Neuronal stem cell (in vitro differentiated cells): ENCODE data around the gene TRIP13.
A peak's percentile ranks its signal among the peaks of the same experiment; 100 is the strongest.

Source experiments
- DNase-seq: peaks from one replicate; pipeline ENCODE4 v3.0.0-alpha.2; 2013; ENCODE audit warnings: low spot score
- H2AFZ ChIP-seq: one replicate; pipeline ENCODE4 v1.6.1; 2013; ENCODE audit warnings: mild to moderate bottlenecking, low read length, inconsistent platforms
- H2AK5ac ChIP-seq: 2 replicates; pipeline ENCODE4 v1.6.1; 2013; ENCODE audit warnings: low read depth, mild to moderate bottlenecking, inconsistent platforms, low read length, moderate library complexity, mixed read lengths
- H2BK120ac ChIP-seq: 2 replicates; pipeline ENCODE4 v1.6.1; 2013; ENCODE audit warnings: low read depth, mild to moderate bottlenecking, inconsistent platforms, low read length, moderate library complexity, mixed read lengths
- H2BK12ac ChIP-seq: one replicate; pipeline ENCODE4 v1.6.1; 2013; ENCODE audit warnings: low read length, inconsistent platforms
- H2BK15ac ChIP-seq: 2 replicates; pipeline ENCODE4 v1.6.1; 2013; ENCODE audit warnings: mild to moderate bottlenecking, low read length, inconsistent platforms, mixed read lengths
- H2BK5ac ChIP-seq: one replicate; pipeline ENCODE4 v1.6.1; 2013; ENCODE audit warnings: inconsistent platforms, mild to moderate bottlenecking, low read length, moderate library complexity
- H3K14ac ChIP-seq: one replicate; pipeline ENCODE4 v1.6.1; 2013; ENCODE audit warnings: low read length, inconsistent platforms
- H3K18ac ChIP-seq: 2 replicates; pipeline ENCODE4 v1.6.1; 2013; ENCODE audit warnings: low read length, inconsistent platforms
- H3K23ac ChIP-seq: 2 replicates; pipeline ENCODE4 v1.6.1; 2013; ENCODE audit warnings: low read depth, mild to moderate bottlenecking, mixed read lengths, low read length, inconsistent platforms; ENCODE audit not compliant: poor library complexity
- H3K27ac ChIP-seq: replicated peaks from 3 replicates; pipeline ENCODE4 v1.5.1; 2013; ENCODE audit warnings: low read length, inconsistent platforms
- H3K27me3 ChIP-seq, 3 experiments: 2 replicates each; pipeline ENCODE4 v1.6.1; 2013; ENCODE audit warnings: low read length in 3 of 3, mild to moderate bottlenecking in 2 of 3, inconsistent platforms in 1 of 3, low read depth in 1 of 3, mixed read lengths in 1 of 3, moderate library complexity in 1 of 3; ENCODE audit not compliant: control insufficient read depth in 3 of 3, insufficient read depth in 3 of 3
- H3K36me3 ChIP-seq, 2 donors: replicated peaks in 1 of 2; 2 replicates each; pipeline ENCODE4 v1.6.1; 2013; ENCODE audit warnings: low read length in 2 of 2; ENCODE audit not compliant: control insufficient read depth in 2 of 2, insufficient read depth in 2 of 2
- H3K4ac ChIP-seq: 2 replicates; pipeline ENCODE4 v1.6.1; 2013; ENCODE audit warnings: inconsistent platforms, mild to moderate bottlenecking, low read length, moderate library complexity
- H3K4me1 ChIP-seq, 2 donors: 1 replicate in 1 of 2; 2 replicates in 1 of 2; pipeline ENCODE4 v1.6.1; 2013; ENCODE audit warnings: low read length in 2 of 2, low read depth in 1 of 2; ENCODE audit not compliant: control insufficient read depth in 2 of 2, insufficient read depth in 1 of 2
- H3K4me2 ChIP-seq: one replicate; pipeline ENCODE4 v1.6.1; 2013; ENCODE audit warnings: mild to moderate bottlenecking, low read length, inconsistent platforms; ENCODE audit not compliant: insufficient read depth, poor library complexity, severe bottlenecking
- H3K4me3 ChIP-seq, 2 donors: 2 replicates each; pipeline ENCODE4 v1.5.1; 2013; ENCODE audit warnings: low read length in 2 of 2, mild to moderate bottlenecking in 2 of 2, inconsistent platforms in 1 of 2, moderate library complexity in 1 of 2
- H3K79me1 ChIP-seq: one replicate; pipeline ENCODE4 v1.6.1; 2013; ENCODE audit warnings: low read depth, mild to moderate bottlenecking, inconsistent platforms, low read length, moderate library complexity
- H3K9ac ChIP-seq: one replicate; pipeline ENCODE4 v1.6.1; 2013; ENCODE audit warnings: mild to moderate bottlenecking, low read depth, low read length, inconsistent platforms; ENCODE audit not compliant: poor library complexity
- H3K9me3 ChIP-seq, 2 donors: replicated peaks in 1 of 2; 2 replicates each; pipeline versions ENCODE3 to v1.6.1; 2013; ENCODE audit warnings: low read length in 2 of 2, mild to moderate bottlenecking in 2 of 2, inconsistent platforms in 1 of 2, low read depth in 1 of 2, mixed read lengths in 1 of 2, moderate library complexity in 1 of 2; ENCODE audit not compliant: control insufficient read depth in 2 of 2, insufficient read depth in 1 of 2
- H4K8ac ChIP-seq: one replicate; pipeline ENCODE4 v1.6.1; 2013; ENCODE audit warnings: low read depth, mild to moderate bottlenecking, inconsistent platforms, low read length, moderate library complexity
- H4K91ac ChIP-seq: one replicate; pipeline ENCODE4 v1.6.1; 2013; ENCODE audit warnings: low read length, low read depth, mild to moderate bottlenecking, inconsistent platforms; ENCODE audit not compliant: poor library complexity
- WGBS, 2 donors: extraction: QIAGEN DNeasy Blood & Tissue Kit; methylation state at CpG; one replicate each; pipeline ENCODE4 v1.1.7; 2013; ENCODE audit warnings: missing lambda C conversion rate in 2 of 2, mixed read lengths in 1 of 2; ENCODE audit not compliant: insufficient read length in 2 of 2, insufficient replicate concordance in 1 of 2; ENCODE audit errors: extremely low coverage in 2 of 2; 5-methylcytosine and 5-hydroxymethylcytosine counted together

Gene TRIP13

DNA sequence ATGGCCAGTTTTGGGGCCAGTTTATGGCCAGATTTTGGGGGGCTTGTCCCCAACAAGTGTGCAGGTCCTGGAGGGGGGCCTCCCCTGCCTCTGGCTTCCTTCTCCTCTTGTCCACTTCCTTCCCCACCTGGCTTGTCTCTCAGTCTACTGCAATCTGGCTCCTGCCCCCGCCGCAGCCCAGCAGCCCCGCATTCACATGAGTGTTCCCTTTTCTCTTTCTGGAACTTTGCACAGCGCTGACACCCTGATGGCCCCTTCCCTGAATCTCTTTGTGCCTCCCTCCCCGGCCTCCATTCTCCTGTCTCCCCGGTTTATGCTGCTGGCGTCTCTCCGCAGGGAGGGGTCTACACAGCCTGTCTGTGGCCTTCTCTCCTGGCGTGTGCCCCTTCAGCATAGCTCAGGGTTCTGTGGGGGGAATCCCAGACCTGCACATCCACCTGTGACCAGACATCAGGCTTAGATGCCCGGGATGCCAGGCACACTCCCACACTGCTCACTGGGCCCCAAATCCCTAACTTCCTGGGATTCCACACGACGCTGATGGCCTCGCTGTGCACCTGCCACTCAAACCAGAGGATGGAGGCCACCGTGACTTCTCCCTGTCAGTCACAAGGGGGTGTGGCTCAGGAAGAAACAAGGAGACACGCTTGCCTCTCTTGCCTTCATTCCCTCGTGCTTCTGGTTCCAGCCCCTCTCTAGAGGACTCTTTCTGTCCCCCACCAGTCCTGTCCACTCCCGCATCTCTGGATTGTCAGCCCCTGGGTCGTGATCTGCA lies 17.5 kb downstream of the TRIP13 start:
- Histone ChIP-seq H3K4me2 (no peak overlapping the region), H2BK12ac (no peak overlapping the region), H3K79me1 (peaks cover 5% of the 10 kb centered on the region), H3K4me3 (no peak overlapping the region), H3K27ac (no peak overlapping the region), H2BK5ac (peak overlapping the region; percentile 31), H2AFZ (no peak overlapping the region), H3K9me3 (no peaks in the 10 kb centered on the region), H2AK5ac (peak overlapping the region; percentile 7), H2BK120ac (no peak overlapping the region), H3K18ac (no peak overlapping the region), H3K4ac (no peak overlapping the region), H3K36me3 (peaks cover 43 to 95% of the 10 kb centered on the region in 2 donors), H3K14ac (no peak overlapping the region), H4K8ac (no peak overlapping the region), H3K27me3 (no peaks in the 10 kb centered on the region), H3K4me1 (peaks cover 6 to 12% of the 10 kb centered on the region in 2 donors), H3K9ac (peak overlapping the region; percentile 51), H3K23ac (peak overlapping the region; percentile 34), H2BK15ac (no peak overlapping the region), H4K91ac (no peak overlapping the region)
- no peak for DNase-seq
- WGBS, 2 donors = no CpG with 5 or more reads among the region's 18 CpGs

DNA sequence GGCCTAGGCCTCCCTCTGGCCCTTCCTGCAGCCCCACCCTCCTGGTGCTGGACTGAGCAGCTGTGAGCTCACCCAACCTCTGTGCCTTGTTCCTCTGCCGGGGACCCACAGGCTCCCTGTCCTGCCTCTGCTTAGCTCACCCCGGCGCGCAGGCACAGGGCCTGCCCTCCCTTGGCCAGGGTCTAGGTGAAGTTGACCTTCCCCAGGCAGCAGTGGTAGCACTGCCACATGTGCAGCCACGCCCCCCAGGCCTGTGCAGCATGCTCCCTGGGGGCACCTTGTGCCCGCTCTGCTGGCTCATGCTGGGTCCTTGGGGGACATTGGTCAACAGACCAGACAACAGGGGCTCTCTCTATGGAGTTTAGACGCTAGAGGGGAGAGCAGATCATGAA lies 18.1 kb downstream of the TRIP13 start:
- peak overlapping the region; percentile 45 for H4K8ac ChIP-seq
- H3K27ac ChIP-seq = no peak overlapping the region
- H3K4ac ChIP-seq = no peak overlapping the region
- H2BK5ac ChIP-seq = peak overlapping the region; percentile 31
- no peak overlapping the region for H4K91ac ChIP-seq
- H3K36me3 ChIP-seq = peaks cover 43 to 95% of the 10 kb centered on the region in 2 donors
- H2BK120ac ChIP-seq = no peak overlapping the region
- H3K27me3 ChIP-seq = no peaks in the 10 kb centered on the region
- no peak overlapping the region for H2BK15ac ChIP-seq
- no peak overlapping the region for H2BK12ac ChIP-seq
- peak overlapping the region; percentile 34 for H3K23ac ChIP-seq
- peaks cover 5% of the 10 kb centered on the region for H3K79me1 ChIP-seq
- DNase-seq = no peak
- peak overlapping the region; percentile 17 for H3K14ac ChIP-seq
- H3K9ac ChIP-seq = peak overlapping the region; percentile 51
- H3K4me1 ChIP-seq = peaks cover 6 to 12% of the 10 kb centered on the region in 2 donors
- no peaks in the 10 kb centered on the region for H3K9me3 ChIP-seq
- no peak overlapping the region for H3K4me3 ChIP-seq
- H2AFZ ChIP-seq = no peak overlapping the region
- H3K18ac ChIP-seq = peak overlapping the region; percentile 19
- H2AK5ac ChIP-seq = peak overlapping the region; percentile 7
- H3K4me2 ChIP-seq = no peak overlapping the region
- no CpG with 5 or more reads among the region's 7 CpGs for WGBS, 2 donors

DNA sequence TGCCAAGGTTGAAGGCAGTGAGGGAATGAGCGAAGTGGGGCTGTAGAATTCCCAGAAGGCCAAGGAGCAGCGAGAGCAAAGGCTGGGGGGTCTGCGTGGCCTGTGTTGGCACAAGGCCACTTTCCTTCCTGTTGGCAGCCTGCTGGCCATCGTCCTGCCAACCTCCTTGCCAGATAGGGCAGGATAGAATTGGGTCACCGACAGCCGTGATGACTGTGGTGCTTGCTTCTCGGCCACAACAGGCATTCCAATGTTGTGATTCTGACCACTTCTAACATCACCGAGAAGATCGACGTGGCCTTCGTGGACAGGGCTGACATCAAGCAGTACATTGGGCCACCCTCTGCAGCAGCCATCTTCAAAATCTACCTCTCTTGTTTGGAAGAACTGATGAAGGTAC lies 18.9 kb downstream of the TRIP13 start:
- H2BK120ac ChIP-seq = no peak overlapping the region
- no peak overlapping the region for H3K9ac ChIP-seq
- peaks cover 6 to 12% of the 10 kb centered on the region in 2 donors for H3K4me1 ChIP-seq
- DNase-seq = no peak
- H3K36me3 ChIP-seq = peaks cover 47 to 95% of the 10 kb centered on the region in 2 donors
- H3K9me3 ChIP-seq = no peaks in the 10 kb centered on the region
- H3K23ac ChIP-seq = no peak overlapping the region
- no peak overlapping the region for H2BK15ac ChIP-seq
- H4K8ac ChIP-seq = no peak overlapping the region
- no peak overlapping the region for H2AFZ ChIP-seq
- H2AK5ac ChIP-seq = peak overlapping the region; percentile 12
- no peak overlapping the region for H3K4me3 ChIP-seq
- H2BK5ac ChIP-seq = no peak overlapping the region
- no peak overlapping the region for H3K4me2 ChIP-seq
- peak overlapping the region; percentile 33 for H2BK12ac ChIP-seq
- H3K27me3 ChIP-seq = no peaks in the 10 kb centered on the region
- peak overlapping the region; percentile 44 for H3K18ac ChIP-seq
- no peak overlapping the region for H4K91ac ChIP-seq
- H3K27ac ChIP-seq = no peak overlapping the region
- no peak overlapping the region for H3K4ac ChIP-seq
- H3K79me1 ChIP-seq = peaks cover 4% of the 10 kb centered on the region
- no CpG with 5 or more reads among the region's 11 CpGs for WGBS, 2 donors
- no peak overlapping the region for H3K14ac ChIP-seq

DNA sequence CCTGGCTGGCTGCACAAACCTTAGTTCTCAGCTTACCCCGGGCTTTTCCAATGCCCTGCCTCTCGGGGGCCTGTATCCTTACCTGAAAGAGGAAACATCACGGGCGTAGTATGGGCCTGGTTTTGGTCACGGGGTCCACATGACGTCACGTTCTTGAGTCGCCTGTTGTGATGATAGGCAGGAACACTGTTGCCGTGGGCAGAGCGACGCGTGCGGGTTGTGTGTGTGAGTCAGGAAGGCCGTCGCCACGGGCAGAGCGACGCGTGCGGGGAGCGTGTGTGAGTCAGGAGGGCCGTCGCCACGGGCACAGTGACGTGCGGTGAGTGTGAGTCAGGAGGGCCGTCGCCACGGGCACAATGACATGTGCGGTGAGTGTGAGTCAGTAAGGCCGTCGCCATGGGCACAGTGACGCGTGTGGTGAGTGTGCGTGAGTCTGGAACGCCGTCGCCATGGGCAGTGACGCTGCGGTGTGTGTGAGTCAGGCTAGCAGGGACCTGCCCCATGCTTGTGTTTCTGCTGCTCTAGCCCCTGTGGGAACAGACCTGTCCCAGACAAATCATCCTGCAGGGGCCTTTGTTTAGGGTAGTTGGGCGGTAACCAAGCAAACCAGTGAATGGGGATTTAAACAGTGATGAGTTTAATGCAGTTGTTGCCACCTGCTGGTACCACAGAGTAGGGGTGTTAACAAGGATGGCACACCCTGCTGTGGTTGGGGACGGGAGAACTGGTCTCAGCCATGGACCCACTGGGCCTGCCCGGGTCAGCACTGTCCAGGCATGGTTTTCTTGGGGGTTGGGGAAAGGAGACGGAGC lies 19.8 kb downstream of the TRIP13 start:
- Histone ChIP-seq H3K18ac (peak overlapping the region; percentile 95), H4K91ac (peak overlapping the region; percentile 92), H3K27ac (peak overlapping the region; percentile 60), H3K79me1 (peaks cover 4% of the 10 kb centered on the region), H2BK12ac (peak overlapping the region; percentile 99), H3K14ac (peak overlapping the region; percentile 28), H2AFZ (no peak overlapping the region), H4K8ac (no peak overlapping the region), H2BK5ac (no peak overlapping the region), H3K9me3 (no peaks in the 10 kb centered on the region), H3K4me3 (no peak overlapping the region), H3K4ac (peak overlapping the region; percentile 4), H3K4me1 (peaks cover 6 to 12% of the 10 kb centered on the region in 2 donors), H2AK5ac (peak overlapping the region; percentile 56), H3K4me2 (no peak overlapping the region), H3K23ac (peak overlapping the region; percentile 70), H3K9ac (peak overlapping the region; percentile 88), H3K36me3 (peaks cover 46 to 95% of the 10 kb centered on the region in 2 donors), H3K27me3 (no peaks in the 10 kb centered on the region), H2BK15ac (peak overlapping the region; percentile 41), H2BK120ac (no peak overlapping the region)
- DNase-seq = peak; percentile 63
- no CpG with 5 or more reads among the region's 44 CpGs for WGBS, 2 donors
